HFF-Myc (cell line): ENCODE results near the gene ZNF358.

Experiments used
- DNase-seq: peaks from one replicate; pipeline ENCODE4 v3.0.0-alpha.2; 2011; ENCODE audit warnings: low read depth; ENCODE audit errors: extremely low read depth
- H3K4me3 ChIP-seq: replicated peaks from 2 replicates; pipeline ENCODE4 v1.5.1; 2011; ENCODE audit warnings: low read depth, mild to moderate bottlenecking, control low read depth, low read length
- CTCF ChIP-seq: IDR thresholded peaks from 2 replicates; pipeline ENCODE4 v1.5.1; 2012; ENCODE audit warnings: mild to moderate bottlenecking, low read depth, low read length, control low read depth; ENCODE audit errors: missing control alignments

ZNF358 gene

GRCh38 chr19:7516878-7517277 lies 975 bp downstream of the ZNF358 start:
- no peak for DNase-seq
- TF ChIP-seq CTCF = no peak
- peak overlapping the region; percentile 57 for H3K4me3 ChIP-seq

GRCh38 chr19:7519361-7520130 lies 3.6 kb downstream of the ZNF358 start:
- H3K4me3 ChIP-seq = no peak overlapping the region
- DNase-seq = no peak
- no peak for TF ChIP-seq CTCF

- no peak overlapping the region for H3K4me3 ChIP-seq
- TF ChIP-seq CTCF = no peak
- DNase-seq = no peak
Measured at GRCh38 chr19:7520131-7521051, 4.5 kb downstream of the ZNF358 start.

DNA sequence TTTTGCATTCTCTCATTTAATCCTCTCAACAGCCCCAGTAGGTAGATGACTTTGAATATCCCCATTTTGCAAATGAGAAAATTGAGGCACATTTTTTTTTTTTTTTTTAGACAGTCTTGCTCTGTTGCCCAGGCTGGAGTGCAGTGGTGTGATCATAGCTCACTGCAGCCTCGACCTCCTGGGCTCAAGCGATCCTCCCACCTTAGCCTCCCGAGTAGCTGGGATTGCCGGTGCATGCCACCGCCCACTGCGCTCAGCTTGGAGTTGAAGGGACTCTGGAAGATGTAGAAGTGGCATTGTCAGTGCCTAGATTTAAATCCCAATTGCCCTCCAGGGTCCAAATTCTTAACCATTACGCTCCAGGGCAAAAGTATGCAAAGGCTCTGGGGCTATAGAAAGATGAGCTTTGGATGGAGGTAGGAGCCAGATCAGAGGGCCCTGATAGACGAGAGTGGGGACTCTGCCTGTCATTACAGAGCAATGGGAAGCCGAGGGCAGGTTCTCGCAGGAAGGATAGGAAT lies 5.7 kb downstream of the ZNF358 start:
- TF ChIP-seq CTCF = no peak
- no peak for DNase-seq
- peak overlapping the region; percentile 60 for H3K4me3 ChIP-seq

GRCh38 chr19:7522072-7522922 lies 6.4 kb downstream of the ZNF358 start, which contains the start of gene MCOLN1:
Gene MCOLN1 (plus strand): TSS chr19:7522624. CDS start chr19:7522751, 127 bp downstream.
- DNase-seq = peak; percentile 85
- TF ChIP-seq CTCF = no peak
- peak within 1 kb of the TSS; percentile 60 for H3K4me3 ChIP-seq
